HAP-1 (cell line): ENCODE data around the gene TRAF4.
"Not testable (repeated sequence)": the region's sequence is repeated elsewhere in the genome, so short reads cannot be mapped to it uniquely, and the experiment has no call there.

Experiments used
- DNase-seq, 2 experiments: peaks; one replicate each; pipeline ENCODE4 v3.0.0-alpha.2; 2016 to 2020; ENCODE audit warnings: low spot score in 2 of 2
- H3K27me3 ChIP-seq: fragments of 250-450 bp; sonication (Bioruptor Pico); 2 replicates; pipeline ENCODE4 v1.5.1; 2020; ENCODE audit warnings: low read depth, mild to moderate bottlenecking, moderate library complexity
- H3K36me3 ChIP-seq: fragments of 250-450 bp; sonication (Bioruptor Pico); replicated peaks from 2 replicates; pipeline ENCODE4 v1.5.1; 2020; ENCODE audit warnings: mild to moderate bottlenecking
- H3K4me1 ChIP-seq: fragments of 250-450 bp; sonication (Bioruptor Pico); 2 replicates; pipeline ENCODE4 v1.5.1; 2020; ENCODE audit warnings: mild to moderate bottlenecking
- H3K4me3 ChIP-seq: fragments of 250-450 bp; sonication (Bioruptor Pico); 2 replicates; pipeline ENCODE4 v1.5.1; 2020; ENCODE audit warnings: mild to moderate bottlenecking, moderate library complexity
- H3K9me3 ChIP-seq: fragments of 250-450 bp; sonication (Bioruptor Pico); 2 replicates; pipeline ENCODE4 v1.5.1; 2020; ENCODE audit warnings: mild to moderate bottlenecking, moderate library complexity
- in situ Hi-C: fragments of 300-500 bp; cut with MboI; formaldehyde crosslinking; loops from 3 replicates; pipeline ENCODE4 v1.14.3; 2020; ENCODE audit warnings: low sequenced_read_pairs, inconsistent platforms, mixed read lengths

The TRAF4 gene

GRCh38 chr17:28720247-28720996, 23.4 kb upstream of the TRAF4 start:
- DNase-seq: no peak
- H3K36me3 ChIP-seq: peaks cover 56% of the 10 kb centered on the region
- no peaks in the 10 kb centered on the region for H3K27me3 ChIP-seq
- H3K9me3 ChIP-seq: no peaks in the 10 kb centered on the region
- peak overlapping the region; percentile 100 for H3K4me3 ChIP-seq
- in situ Hi-C loops: no loop called here
- peaks cover 36% of the 10 kb centered on the region for H3K4me1 ChIP-seq

- H3K27me3 ChIP-seq, in situ Hi-C loops, DNase-seq, H3K9me3 ChIP-seq: not testable (repeated sequence)
- peaks cover 37% of the 10 kb centered on the region for H3K4me1 ChIP-seq
- peaks cover 56% of the 10 kb centered on the region for H3K36me3 ChIP-seq
- peak overlapping the region; percentile 100 for H3K4me3 ChIP-seq
Measured at GRCh38 chr17:28720997-28721329, 22.8 kb upstream of the TRAF4 start.

- H3K4me1 ChIP-seq: peaks cover 42% of the 10 kb centered on the region
- H3K27me3 ChIP-seq: no peaks in the 10 kb centered on the region
- in situ Hi-C loops: no loop called here
- H3K9me3 ChIP-seq: no peaks in the 10 kb centered on the region
- no peak for DNase-seq
- peak overlapping the region; percentile 100 for H3K4me3 ChIP-seq
- peaks cover 56% of the 10 kb centered on the region for H3K36me3 ChIP-seq
Measured at GRCh38 chr17:28722417-28723158, 21.2 kb upstream of the TRAF4 start.

GRCh38 chr17:28723159-28723835, 20.5 kb upstream of the TRAF4 start:
- Histone ChIP-seq H3K36me3 (peaks cover 56% of the 10 kb centered on the region), H3K9me3 (no peaks in the 10 kb centered on the region), H3K27me3 (no peaks in the 10 kb centered on the region), H3K4me3 (no peak overlapping the region), H3K4me1 (peaks cover 45% of the 10 kb centered on the region)
- peak; percentile 19 to 43 for DNase-seq
- in situ Hi-C loops: no loop called here

GRCh38 chr17:28723836-28724499, 19.8 kb upstream of the TRAF4 start:
- Histone ChIP-seq H3K36me3 (peaks cover 56% of the 10 kb centered on the region), H3K4me1 (peaks cover 40% of the 10 kb centered on the region)
- in situ Hi-C loops, H3K9me3 ChIP-seq, H3K27me3 ChIP-seq, H3K4me3 ChIP-seq, DNase-seq: not testable (repeated sequence)

GRCh38 chr17:28724500-28725165, 19.2 kb upstream of the TRAF4 start:
- Histone ChIP-seq H3K36me3 (peaks cover 56% of the 10 kb centered on the region), H3K27me3 (no peaks in the 10 kb centered on the region), H3K4me1 (peaks cover 37% of the 10 kb centered on the region), H3K9me3 (no peaks in the 10 kb centered on the region), H3K4me3 (peak overlapping the region; percentile 56)
- peak in 1 of 2 experiments; percentile 47 for DNase-seq
- in situ Hi-C loops: no loop called here

GRCh38 chr17:28725166-28725659, 18.6 kb upstream of the TRAF4 start:
- Histone ChIP-seq H3K9me3 (no peaks in the 10 kb centered on the region), H3K27me3 (no peaks in the 10 kb centered on the region), H3K36me3 (peaks cover 52% of the 10 kb centered on the region), H3K4me3 (peak overlapping the region; percentile 56), H3K4me1 (peaks cover 37% of the 10 kb centered on the region)
- in situ Hi-C loops: no loop called here
- DNase-seq: peak in 1 of 2 experiments; percentile 53

- Histone ChIP-seq H3K27me3 (no peaks in the 10 kb centered on the region), H3K36me3 (peaks cover 47% of the 10 kb centered on the region), H3K9me3 (no peaks in the 10 kb centered on the region), H3K4me3 (peak overlapping the region; percentile 56), H3K4me1 (peaks cover 37% of the 10 kb centered on the region)
- in situ Hi-C loops: no loop called here
- peak; percentile 84 to 91 for DNase-seq
Measured at GRCh38 chr17:28725660-28726225, 18.1 kb upstream of the TRAF4 start.

GRCh38 chr17:28726226-28726626, 17.6 kb upstream of the TRAF4 start, which contains the start of gene TLCD1:
TSS of gene TLCD1 (minus strand) at chr17:28726233. CDS start at chr17:28726097, 136 bp downstream.
- peaks cover 37% of the 10 kb centered on the region for H3K4me1 ChIP-seq
- in situ Hi-C loops: no loop called here
- DNase-seq: peak; percentile 64 to 86

GRCh38 chr17:28726627-28727491, 17.0 kb upstream of the TRAF4 start:
- H3K4me1 ChIP-seq: peaks cover 37% of the 10 kb centered on the region
- in situ Hi-C loops: no loop called here
- peak; percentile 96 to 97 for DNase-seq

More at GRCh38 chr17:28726226-28726626, 17.6 kb upstream of the TRAF4 start, which contains the start of gene TLCD1:
- Histone ChIP-seq H3K9me3 (no peaks in the 10 kb centered on the region), H3K36me3 (peaks cover 42% of the 10 kb centered on the region), H3K27me3 (no peaks in the 10 kb centered on the region), H3K4me3 (peak within 1 kb of the TSS; percentile 56)

GRCh38 chr17:28728364-28729200, 15.2 kb upstream of the TRAF4 start, which contains the start of gene NEK8:
TSS of gene NEK8 (plus strand) at chr17:28728788. CDS start at chr17:28728814, 26 bp downstream.
- Histone ChIP-seq H3K4me1 (peaks cover 33% of the 10 kb centered on the region), H3K36me3 (peaks cover 19% of the 10 kb centered on the region), H3K9me3 (no peaks in the 10 kb centered on the region), H3K27me3 (no peaks in the 10 kb centered on the region), H3K4me3 (peak within 1 kb of the TSS; percentile 56)
- DNase-seq: peak; percentile 93 to 98
- in situ Hi-C loops: no loop called here

More at GRCh38 chr17:28726627-28727491, 17.0 kb upstream of the TRAF4 start:
- H3K4me3 ChIP-seq: peak overlapping the region; percentile 56
- peaks cover 36% of the 10 kb centered on the region for H3K36me3 ChIP-seq
- no peaks in the 10 kb centered on the region for H3K9me3 ChIP-seq
- no peaks in the 10 kb centered on the region for H3K27me3 ChIP-seq
